Loucy (cell line): Measurements from ENCODE around the gene NOD2.

Experiments used
- CTCF ChIP-seq: fragments of 200-600 bp; sonication (generic); conservative IDR thresholded peaks from 2 replicates; pipeline ENCODE4 v1.5.1; 2014; ENCODE audit warnings: mild to moderate bottlenecking, antibody characterized with exemption, low read length
- EZH2phosphoT487 ChIP-seq: fragments of 200-600 bp; IDR thresholded peaks from 2 replicates; pipeline ENCODE4 v1.6.1; 2018; ENCODE audit warnings: antibody characterized with exemption, mild to moderate bottlenecking, moderate library complexity, borderline replicate concordance

GRCh38 chr16:50774405-50774804, 81.0 kb downstream of the NOD2 start:
- TF ChIP-seq CTCF: no peak
- TF ChIP-seq EZH2phosphoT487: no peak
